WTC11 (cell line): Measurements from ENCODE around the gene ZMYND8. TPM values are rescaled to one million over a fixed set of nuclear protein-coding genes. Genes with fewer than 3 reads are reported as not detected.

ENCODE experiments used
- ATAC-seq: fragments of 200-7000 bp; cut with Tn5 transposase; 2 replicates; pipeline ENCODE4 v1.10.0; 2021; ENCODE audit warnings: mild to moderate bottlenecking, moderate library complexity
- CTCF ChIA-PET: fragments of 300-600 bp; sonication (Branson Sonifier 250); formaldehyde crosslinking; loops from one replicate; lab custom pipeline; 2021; ENCODE audit warnings: antibody characterized with exemption; lab: Charles Lee
- POLR2A ChIA-PET: fragments of 350-600 bp; sonication (Branson Sonifier 250); formaldehyde crosslinking; loops from one replicate; lab custom pipeline; 2021; ENCODE audit warnings: antibody characterized with exemption; lab: Charles Lee
- DNase-seq: peaks from one replicate; pipeline ENCODE4 v3.0.0; 2021; ENCODE audit warnings: low spot score
- H3K27ac Mint-ChIP-seq: 2 replicates; pipeline ENCODE4 v1.8.0; 2021; ENCODE audit warnings: mixed read lengths
- H3K27me3 Mint-ChIP-seq: 2 replicates; pipeline ENCODE4 v1.8.0; 2021; ENCODE audit warnings: low read depth, mild to moderate bottlenecking, moderate library complexity, mixed read lengths
- H3K36me3 Mint-ChIP-seq: 2 replicates; pipeline ENCODE4 v1.8.0; 2021; ENCODE audit warnings: mixed read lengths
- H3K4me1 Mint-ChIP-seq: 2 replicates; pipeline ENCODE4 v1.8.0; 2022; ENCODE audit warnings: mixed read lengths
- H3K4me3 Mint-ChIP-seq: 2 replicates; pipeline ENCODE4 v1.8.0; 2021; ENCODE audit warnings: mild to moderate bottlenecking, moderate library complexity, mixed read lengths
- H3K9me3 Mint-ChIP-seq: 2 replicates; pipeline ENCODE4 v1.8.0; 2021; ENCODE audit warnings: mixed read lengths
- AFF4 ChIP-seq: sonication (generic); formaldehyde crosslinking; IDR thresholded peaks from 2 replicates; pipeline ENCODE4 v1.8.1; 2023; ENCODE audit warnings: mild to moderate bottlenecking, missing genetic modification reagents, borderline replicate concordance
- AR ChIP-seq: fragments of 250-450 bp; sonication (Bioruptor Pico); IDR thresholded peaks from 2 replicates; pipeline ENCODE4 v1.9.0; 2021; ENCODE audit warnings: mild to moderate bottlenecking
- CBFB ChIP-seq: sonication (generic); formaldehyde crosslinking; IDR thresholded peaks from 2 replicates; pipeline ENCODE4 v1.8.1; 2022; ENCODE audit warnings: mild to moderate bottlenecking, low read depth, missing genetic modification reagents
- EMX1 ChIP-seq: fragments of 250-450 bp; sonication (Bioruptor Pico); IDR thresholded peaks from 2 replicates; pipeline ENCODE4 v1.8.0; 2021; ENCODE audit warnings: mild to moderate bottlenecking
- FOXJ3 ChIP-seq: sonication (generic); formaldehyde crosslinking; IDR thresholded peaks from 2 replicates; pipeline ENCODE4 v1.9.0; 2021; ENCODE audit warnings: missing genetic modification reagents, mild to moderate bottlenecking, borderline replicate concordance
- HMGA2 ChIP-seq: fragments of 250-450 bp; sonication (Bioruptor Pico); IDR thresholded peaks from 2 replicates; pipeline ENCODE4 v1.4.0; 2021; ENCODE audit warnings: mild to moderate bottlenecking, moderate library complexity
- HMGXB4 ChIP-seq: sonication (generic); formaldehyde crosslinking; IDR thresholded peaks from 2 replicates; pipeline ENCODE4 v1.8.1; 2023; ENCODE audit warnings: mild to moderate bottlenecking, moderate library complexity, missing genetic modification reagents
- MLX ChIP-seq: sonication (generic); formaldehyde crosslinking; IDR thresholded peaks from 2 replicates; pipeline ENCODE4 v1.8.1; 2023; ENCODE audit warnings: mild to moderate bottlenecking, missing genetic modification reagents, moderate library complexity
- NFYB ChIP-seq: sonication (generic); formaldehyde crosslinking; conservative IDR thresholded peaks from 2 replicates; pipeline ENCODE4 v1.8.0; 2022; ENCODE audit warnings: low read depth, missing genetic modification reagents
- NR2C2 ChIP-seq: sonication (generic); formaldehyde crosslinking; IDR thresholded peaks from 2 replicates; pipeline ENCODE4 v1.8.0; 2022; ENCODE audit warnings: mild to moderate bottlenecking, missing genetic modification reagents
- RELA ChIP-seq: sonication (generic); formaldehyde crosslinking; IDR thresholded peaks from 2 replicates; pipeline ENCODE4 v1.8.1; 2022; ENCODE audit warnings: missing genetic modification reagents, mild to moderate bottlenecking, borderline replicate concordance
- SMAD3 ChIP-seq: sonication (generic); formaldehyde crosslinking; IDR thresholded peaks from 2 replicates; pipeline ENCODE4 v1.8.0; 2022; ENCODE audit warnings: missing genetic modification reagents, mild to moderate bottlenecking, borderline replicate concordance
- TP53 ChIP-seq: sonication (generic); formaldehyde crosslinking; IDR thresholded peaks from 2 replicates; pipeline ENCODE4 v1.8.1; 2023; ENCODE audit warnings: mild to moderate bottlenecking, missing genetic modification reagents
- ZNF317 ChIP-seq: sonication (generic); formaldehyde crosslinking; IDR thresholded peaks from 2 replicates; pipeline ENCODE4 v1.8.1; 2023; ENCODE audit warnings: low read depth, mild to moderate bottlenecking, moderate library complexity, missing genetic modification reagents, borderline replicate concordance
- ZNF396 ChIP-seq: fragments of 250-450 bp; sonication (Bioruptor Pico); IDR thresholded peaks from 2 replicates; pipeline ENCODE4 v1.8.0; 2021; ENCODE audit warnings: mild to moderate bottlenecking, moderate library complexity, borderline replicate concordance
- total RNA-seq: library from RNA; stranded (reverse); gene quantifications from 3 replicates; pipeline ENCODE4 v1.2.3, GENCODE V29; 2021
- TF ChIP-seq, protein P1 (sequence below): sonication (generic); formaldehyde crosslinking; IDR thresholded peaks from 2 replicates; pipeline ENCODE4 v1.8.0; 2022; ENCODE audit warnings: mild to moderate bottlenecking, missing genetic modification reagents
- TF ChIP-seq, protein P2 (sequence below): sonication (generic); formaldehyde crosslinking; IDR thresholded peaks from 2 replicates; pipeline ENCODE4 v1.8.0; 2022; ENCODE audit warnings: mild to moderate bottlenecking, missing genetic modification reagents
- TF ChIP-seq, protein P3 (sequence below): sonication (generic); formaldehyde crosslinking; IDR thresholded peaks from 2 replicates; pipeline ENCODE4 v1.8.1; 2023; ENCODE audit warnings: mild to moderate bottlenecking, missing genetic modification reagents

ZMYND8 gene
- total RNA-seq, 1 experiment from 2014 or later: 114 TPM

DNA sequence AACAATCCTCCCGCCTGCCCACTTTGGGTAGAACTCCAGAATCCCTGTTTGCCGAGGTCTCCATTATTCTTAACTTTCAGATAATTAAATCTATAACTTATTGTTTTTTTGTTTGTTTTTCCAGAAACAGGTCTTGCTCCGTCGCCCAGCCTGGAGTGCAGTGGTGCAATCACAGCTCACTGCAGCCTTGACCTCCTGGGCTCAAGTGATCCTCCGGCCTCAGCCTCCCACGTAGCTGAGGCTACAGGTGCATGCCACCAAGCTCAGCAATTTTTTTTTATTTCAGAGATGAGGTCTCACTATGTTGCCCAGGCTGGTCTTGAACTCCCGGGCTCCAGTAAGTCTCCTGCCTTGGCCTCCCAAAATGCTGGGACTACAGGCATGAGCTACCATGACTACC, 28.8 kb downstream of the ZMYND8 start (continued):
- TF ChIP-seq EMX1 (CRISPR knock-in tag): no peak
- no peak for TF ChIP-seq NR2C2 (CRISPR knock-in tag)
- TF ChIP-seq ZNF317 (CRISPR knock-in tag): no peak
- TF ChIP-seq NFYB (CRISPR knock-in tag): no peak
- TF ChIP-seq, protein P1, sequence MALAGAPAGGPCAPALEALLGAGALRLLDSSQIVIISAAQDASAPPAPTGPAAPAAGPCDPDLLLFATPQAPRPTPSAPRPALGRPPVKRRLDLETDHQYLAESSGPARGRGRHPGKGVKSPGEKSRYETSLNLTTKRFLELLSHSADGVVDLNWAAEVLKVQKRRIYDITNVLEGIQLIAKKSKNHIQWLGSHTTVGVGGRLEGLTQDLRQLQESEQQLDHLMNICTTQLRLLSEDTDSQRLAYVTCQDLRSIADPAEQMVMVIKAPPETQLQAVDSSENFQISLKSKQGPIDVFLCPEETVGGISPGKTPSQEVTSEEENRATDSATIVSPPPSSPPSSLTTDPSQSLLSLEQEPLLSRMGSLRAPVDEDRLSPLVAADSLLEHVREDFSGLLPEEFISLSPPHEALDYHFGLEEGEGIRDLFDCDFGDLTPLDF: no peak

DNA sequence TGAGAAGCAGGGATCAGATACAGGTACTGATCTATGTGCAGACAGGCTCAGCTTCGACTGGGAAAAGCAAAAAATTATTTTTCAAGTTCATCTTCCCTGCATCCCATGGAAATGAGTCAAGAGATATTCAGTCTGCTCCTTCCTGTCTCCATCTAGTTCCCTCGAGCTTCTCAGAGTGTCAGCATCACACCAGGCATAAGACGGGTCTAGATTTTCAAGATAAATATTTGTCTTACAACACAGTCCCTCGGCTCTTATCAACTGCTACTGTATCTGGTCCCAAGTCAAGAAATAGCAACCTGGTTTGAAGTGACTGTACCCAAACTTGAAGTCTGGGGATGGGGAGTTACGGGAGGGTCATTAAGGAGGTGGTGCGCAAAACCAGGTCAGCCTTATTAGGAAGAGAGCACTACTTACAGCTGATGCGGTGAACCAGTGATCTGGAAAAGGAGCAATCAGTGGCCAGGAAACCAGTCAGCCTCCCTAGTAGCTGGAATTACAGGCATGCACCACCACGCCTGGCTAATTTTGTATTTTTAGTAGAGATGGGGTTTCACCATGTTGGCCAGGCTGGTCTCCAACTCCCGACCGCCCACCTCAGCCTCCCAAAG, 29.7 kb downstream of the ZMYND8 start:
- Mint-ChIP-seq H3K4me1 (peaks cover 83% of the 10 kb centered on the region), H3K9me3 (no peaks in the 10 kb centered on the region), H3K36me3 (peaks cover 24% of the 10 kb centered on the region), H3K27me3 (no peaks in the 10 kb centered on the region), H3K4me3 (no peak overlapping the region), H3K27ac (peak overlapping the region; percentile 94)
- POLR2A ChIA-PET: interaction anchor here (1.1 kb wide), 1 partner anchor 24 kb away, joined by 3 read pairs; no protein-coding TSS in a partner anchor
- ATAC-seq (no peak), DNase-seq (no peak)
- TF ChIP-seq TP53 (CRISPR knock-in tag): no peak
- no peak for TF ChIP-seq HMGXB4 (CRISPR knock-in tag)
- no peak for TF ChIP-seq FOXJ3 (CRISPR knock-in tag)
- no peak for TF ChIP-seq AR (CRISPR knock-in tag)
- TF ChIP-seq SMAD3 (CRISPR knock-in tag): no peak
- TF ChIP-seq, protein P2, sequence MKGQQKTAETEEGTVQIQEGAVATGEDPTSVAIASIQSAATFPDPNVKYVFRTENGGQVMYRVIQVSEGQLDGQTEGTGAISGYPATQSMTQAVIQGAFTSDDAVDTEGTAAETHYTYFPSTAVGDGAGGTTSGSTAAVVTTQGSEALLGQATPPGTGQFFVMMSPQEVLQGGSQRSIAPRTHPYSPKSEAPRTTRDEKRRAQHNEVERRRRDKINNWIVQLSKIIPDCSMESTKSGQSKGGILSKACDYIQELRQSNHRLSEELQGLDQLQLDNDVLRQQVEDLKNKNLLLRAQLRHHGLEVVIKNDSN (CRISPR knock-in tag): no peak
- no peak for TF ChIP-seq HMGA2 (CRISPR knock-in tag)
- TF ChIP-seq AFF4: no peak
- no peak for TF ChIP-seq MLX (CRISPR knock-in tag)
- TF ChIP-seq, protein P3, sequence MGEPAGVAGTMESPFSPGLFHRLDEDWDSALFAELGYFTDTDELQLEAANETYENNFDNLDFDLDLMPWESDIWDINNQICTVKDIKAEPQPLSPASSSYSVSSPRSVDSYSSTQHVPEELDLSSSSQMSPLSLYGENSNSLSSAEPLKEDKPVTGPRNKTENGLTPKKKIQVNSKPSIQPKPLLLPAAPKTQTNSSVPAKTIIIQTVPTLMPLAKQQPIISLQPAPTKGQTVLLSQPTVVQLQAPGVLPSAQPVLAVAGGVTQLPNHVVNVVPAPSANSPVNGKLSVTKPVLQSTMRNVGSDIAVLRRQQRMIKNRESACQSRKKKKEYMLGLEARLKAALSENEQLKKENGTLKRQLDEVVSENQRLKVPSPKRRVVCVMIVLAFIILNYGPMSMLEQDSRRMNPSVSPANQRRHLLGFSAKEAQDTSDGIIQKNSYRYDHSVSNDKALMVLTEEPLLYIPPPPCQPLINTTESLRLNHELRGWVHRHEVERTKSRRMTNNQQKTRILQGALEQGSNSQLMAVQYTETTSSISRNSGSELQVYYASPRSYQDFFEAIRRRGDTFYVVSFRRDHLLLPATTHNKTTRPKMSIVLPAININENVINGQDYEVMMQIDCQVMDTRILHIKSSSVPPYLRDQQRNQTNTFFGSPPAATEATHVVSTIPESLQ: no peak
- TF ChIP-seq CBFB (CRISPR knock-in tag): no peak
- TF ChIP-seq, protein P1: no peak
- no peak for TF ChIP-seq ZNF396 (CRISPR knock-in tag)
- TF ChIP-seq RELA (CRISPR knock-in tag): no peak
- CTCF ChIA-PET: interaction anchor here (1.1 to 4.4 kb wide), 3 partner anchors 29 to 57 kb away, joined by 3 to 26 read pairs (median 4); no protein-coding TSS in a partner anchor
